MV-4-11 (cell line): ENCODE measurements around the gene TMEM134.
"Not testable (repeated sequence)": the region's sequence is repeated elsewhere in the genome, so short reads cannot be mapped to it uniquely, and the experiment has no call there.

ENCODE experiments used
- DNase-seq: peaks from one replicate; lab custom pipeline; 2025; lab: John Stamatoyannopoulos, UW

Gene TMEM134

DNA sequence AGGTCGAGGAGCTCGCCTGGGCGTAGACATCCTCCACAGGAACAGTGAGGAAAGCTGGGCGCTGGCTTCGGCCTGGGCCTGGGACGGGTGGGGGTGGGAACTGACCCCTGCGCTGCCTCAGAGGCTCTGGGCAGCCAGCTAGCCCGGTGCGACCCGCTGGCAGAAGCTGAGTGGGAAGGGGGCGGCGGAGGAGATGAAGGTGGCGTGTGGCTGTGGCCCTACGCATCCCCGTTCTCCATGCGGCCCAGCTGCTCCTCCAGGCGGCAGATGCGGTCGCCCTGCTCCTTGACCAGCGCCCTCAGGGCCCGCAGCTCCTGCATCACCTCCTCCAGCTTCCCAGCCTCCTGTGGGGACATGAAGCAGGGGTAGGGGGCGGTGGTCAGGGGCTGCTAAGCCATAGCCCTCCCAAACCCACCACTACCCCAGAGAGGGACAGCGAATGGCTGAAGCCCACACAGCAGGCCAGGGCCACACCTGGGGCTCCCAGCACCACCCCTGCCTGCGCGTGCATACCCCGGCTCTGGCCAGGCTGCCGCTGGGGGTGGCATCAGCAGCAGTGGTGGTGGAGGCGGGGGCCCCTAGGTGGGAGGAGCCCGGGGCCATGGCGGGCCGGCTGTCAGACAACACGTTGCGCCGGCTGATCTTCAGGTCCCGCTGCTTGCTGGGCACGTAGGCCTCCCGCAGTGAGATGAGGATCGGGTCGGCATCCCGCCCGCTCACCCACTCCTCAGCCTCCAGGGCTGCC is 30.7 kb downstream of the TMEM134 start:
- no peak for DNase-seq

DNA sequence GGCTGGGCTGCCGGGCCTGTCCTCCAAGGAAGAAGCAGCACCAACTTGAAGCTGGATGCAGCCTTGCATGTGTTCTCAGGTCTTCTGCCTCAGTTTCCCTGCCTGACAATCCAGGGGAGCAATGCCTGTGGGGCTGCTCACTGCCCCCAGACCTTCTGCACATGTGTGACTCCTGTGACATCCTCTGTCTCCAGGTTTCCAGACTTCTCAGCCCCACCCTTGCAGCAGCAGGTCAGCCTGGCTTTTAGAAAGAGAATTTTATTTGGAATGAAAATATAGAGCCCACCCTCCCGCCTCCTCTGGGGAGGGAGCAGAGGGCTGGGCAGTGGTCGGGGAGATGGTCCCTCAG is 31.3 kb downstream of the TMEM134 start:
- DNase-seq, result no peak

DNA sequence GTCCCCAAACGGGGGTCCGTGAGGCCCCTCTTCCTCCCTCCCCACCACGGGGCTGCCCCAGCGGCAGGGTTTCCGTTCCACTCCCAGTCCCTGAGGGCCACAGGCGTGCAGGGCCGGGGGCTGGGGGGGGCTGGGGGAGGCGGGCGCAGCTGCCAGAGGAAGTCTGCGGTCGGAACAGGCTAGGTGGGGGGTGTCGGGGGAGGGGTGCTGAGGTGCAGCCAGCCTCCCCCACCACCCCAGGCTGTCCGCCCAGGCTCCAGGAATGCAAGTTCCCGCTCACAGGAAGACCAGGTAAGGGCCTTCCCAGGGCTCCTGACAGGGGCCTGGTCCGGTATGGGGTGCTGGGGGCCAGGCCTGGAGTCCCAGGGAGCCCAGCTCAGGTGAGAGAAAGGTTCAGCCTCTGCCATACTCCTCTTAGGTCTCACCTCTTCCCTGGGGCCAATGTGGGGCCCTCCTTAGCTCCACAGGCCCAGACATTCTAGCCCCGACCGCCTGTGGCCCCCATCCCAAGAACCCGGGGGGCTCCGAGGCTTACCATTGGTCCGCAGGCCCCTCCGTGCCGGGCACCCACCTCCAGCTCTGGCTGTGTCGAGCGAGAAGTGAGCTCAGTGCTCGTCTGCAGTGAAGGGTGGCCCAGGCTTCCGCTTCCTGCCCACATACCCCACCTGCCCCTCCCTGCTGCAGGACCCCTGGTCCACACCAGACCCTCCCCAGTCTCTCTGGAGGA is 31.8 kb downstream of the TMEM134 start, which contains the start of gene PTPRCAP:
TSS of gene PTPRCAP (minus strand) at position 601 of the 727 bp plus-strand sequence. CDS start at position 538, 63 bp downstream.
- no peak for DNase-seq

DNA sequence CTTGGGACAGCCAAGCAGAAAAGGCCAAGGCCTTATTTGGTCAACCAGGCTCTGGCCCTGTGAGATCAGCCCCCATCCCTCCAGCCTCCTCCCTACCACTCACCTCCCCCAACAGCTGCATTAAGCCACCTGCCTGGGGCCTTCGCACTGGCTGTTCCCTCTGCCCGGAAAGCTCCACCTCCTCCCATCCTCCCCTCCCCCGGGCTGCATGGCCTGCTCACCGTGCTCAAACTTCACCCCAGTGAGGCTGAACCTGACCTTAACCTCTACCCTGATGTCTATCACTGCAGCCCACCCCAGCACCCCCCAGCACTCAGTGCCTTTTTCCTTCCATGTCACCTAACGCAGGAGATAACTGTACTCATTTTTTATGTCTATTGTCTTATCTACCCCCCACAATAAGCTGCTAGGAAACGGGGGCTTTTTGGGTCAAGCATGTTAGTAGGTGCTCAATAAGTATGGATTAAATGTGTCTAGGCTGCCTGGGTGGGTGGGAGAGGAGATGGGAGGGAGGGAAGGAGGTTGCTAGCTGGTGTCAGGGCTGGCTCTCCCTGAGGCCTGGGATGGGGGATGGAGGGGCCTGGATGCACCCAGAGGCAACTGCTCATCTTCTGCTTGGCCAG is 32.5 kb downstream of the TMEM134 start:
- DNase-seq, result no peak

DNA sequence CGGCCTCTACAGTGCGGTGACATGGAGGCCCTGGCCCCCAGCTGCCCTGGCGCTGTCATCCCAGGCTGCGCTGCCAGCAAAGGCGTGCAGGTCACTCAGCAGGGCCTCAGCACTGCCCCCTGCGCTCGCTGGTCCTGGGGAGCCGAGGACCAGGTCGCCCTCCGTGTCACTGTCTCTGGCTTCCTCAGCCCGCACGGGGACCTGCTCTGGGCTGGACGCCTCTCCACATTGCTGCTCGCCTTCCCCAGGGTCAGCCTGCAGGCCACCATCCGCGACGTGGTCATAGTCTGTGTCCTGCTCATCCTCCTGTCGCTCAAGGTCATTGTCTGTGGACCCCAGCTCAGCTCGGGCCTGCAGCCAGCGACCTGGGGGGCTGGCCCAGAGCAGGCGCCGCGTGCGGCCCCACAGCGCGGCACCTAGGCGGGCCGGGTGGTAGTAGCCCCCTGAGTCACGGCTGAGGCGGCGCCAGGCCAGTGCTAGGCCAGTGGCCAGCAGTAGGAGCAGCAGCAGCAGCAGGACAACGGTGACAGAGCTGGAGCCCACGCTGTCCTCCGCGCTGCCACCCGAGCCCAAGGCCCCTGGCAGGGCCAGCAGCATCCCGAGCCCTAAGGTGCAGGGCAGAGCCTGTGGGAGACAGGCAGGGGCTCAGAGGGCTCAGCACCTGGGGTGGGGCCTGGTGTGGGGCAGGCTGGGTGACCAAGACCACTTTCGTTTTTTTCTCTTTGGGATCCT is 33.2 kb downstream of the TMEM134 start:
- no peak for DNase-seq

DNA sequence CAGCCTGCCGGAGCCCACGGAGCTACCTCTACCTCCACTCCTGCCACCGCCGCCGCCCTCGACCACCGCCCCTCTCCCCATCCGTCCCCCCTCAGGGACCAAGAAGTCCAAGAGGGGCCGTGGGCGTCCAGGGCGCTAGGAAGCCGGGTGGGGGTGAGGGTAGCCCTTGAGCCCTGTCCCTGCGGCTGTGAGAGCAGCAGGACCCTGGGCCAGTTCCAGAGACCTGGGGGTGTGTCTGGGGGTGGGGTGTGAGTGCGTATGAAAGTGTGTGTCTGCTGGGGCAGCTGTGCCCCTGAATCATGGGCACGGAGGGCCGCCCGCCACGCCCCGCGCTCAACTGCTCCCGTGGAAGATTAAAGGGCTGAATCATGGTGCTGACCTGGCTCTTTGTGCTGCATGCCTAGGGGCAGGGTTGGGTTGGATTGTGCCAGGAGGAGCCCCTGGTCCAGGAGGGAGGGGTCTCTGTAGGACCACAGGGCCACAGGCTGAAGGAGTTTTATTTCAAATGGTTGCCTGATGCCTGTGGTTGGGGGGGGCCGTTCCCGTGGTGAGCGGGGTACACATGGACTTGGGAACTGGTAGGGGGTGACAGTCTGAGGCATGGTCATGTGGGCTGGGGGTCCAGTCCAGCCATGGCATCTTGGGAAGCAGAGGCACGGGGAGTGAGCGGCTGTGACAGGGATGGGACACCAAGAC is 33.9 kb downstream of the TMEM134 start:
- no peak for DNase-seq

DNA sequence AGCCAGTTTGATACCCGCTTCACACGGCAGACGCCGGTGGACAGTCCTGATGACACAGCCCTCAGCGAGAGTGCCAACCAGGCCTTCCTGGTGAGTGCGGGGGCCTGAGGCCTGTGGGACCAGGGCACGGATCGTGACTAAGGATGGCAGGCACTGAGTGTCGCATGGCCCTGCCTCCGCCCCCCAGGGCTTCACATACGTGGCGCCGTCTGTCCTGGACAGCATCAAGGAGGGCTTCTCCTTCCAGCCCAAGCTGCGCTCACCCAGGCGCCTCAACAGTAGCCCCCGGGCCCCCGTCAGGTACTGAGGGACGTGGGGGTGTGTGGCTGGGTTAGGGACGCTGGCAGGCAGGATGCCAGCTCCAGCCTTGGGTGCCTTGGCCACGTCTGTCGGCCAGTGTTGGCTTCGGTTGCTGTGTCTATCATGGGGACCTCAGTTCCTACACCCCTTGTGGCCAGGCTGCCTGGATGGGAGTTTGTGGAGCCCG is 34.6 kb downstream of the TMEM134 start:
- DNase-seq, result no peak

DNA sequence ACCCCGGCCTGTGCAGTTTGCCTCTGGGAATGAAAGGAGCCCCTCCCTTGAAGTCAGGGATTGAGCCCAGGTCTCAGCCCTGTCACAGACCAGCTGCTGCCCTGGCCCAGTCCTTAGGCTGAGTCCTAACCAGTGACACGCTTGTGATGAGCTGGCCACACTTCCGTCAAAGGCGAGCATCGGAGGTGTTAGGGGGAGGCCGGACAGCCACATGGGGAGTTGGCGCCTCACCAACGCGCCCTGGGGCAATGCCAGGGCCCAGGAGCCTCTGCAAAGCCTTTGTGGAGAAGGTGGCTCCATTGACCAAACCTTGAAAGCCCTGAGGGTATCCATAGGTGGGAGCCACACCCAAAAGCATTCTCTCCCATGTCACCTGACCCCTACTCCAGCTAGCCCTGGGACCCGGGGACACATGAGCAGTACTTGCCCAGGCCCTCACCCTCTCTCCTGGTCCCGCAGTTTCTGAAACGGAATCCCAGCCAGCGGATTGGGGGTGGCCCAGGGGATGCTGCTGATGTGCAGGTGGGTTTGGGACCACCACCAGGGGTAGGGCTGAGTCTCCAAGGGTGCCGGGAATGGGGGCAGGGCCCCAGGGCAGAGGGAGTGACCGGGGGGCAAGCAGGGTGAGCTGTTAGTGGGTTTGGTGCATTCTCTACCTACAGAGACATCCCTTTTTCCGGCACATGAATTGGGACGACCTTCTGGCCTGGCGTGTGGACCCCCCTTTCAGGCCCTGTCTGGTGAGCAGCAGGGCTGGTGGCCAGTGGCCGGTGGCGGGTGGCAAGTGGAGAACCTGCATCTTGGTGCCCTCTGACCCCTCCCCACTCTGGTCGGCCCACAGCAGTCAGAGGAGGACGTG is 35.3 kb downstream of the TMEM134 start:
- DNase-seq, result no peak

DNA sequence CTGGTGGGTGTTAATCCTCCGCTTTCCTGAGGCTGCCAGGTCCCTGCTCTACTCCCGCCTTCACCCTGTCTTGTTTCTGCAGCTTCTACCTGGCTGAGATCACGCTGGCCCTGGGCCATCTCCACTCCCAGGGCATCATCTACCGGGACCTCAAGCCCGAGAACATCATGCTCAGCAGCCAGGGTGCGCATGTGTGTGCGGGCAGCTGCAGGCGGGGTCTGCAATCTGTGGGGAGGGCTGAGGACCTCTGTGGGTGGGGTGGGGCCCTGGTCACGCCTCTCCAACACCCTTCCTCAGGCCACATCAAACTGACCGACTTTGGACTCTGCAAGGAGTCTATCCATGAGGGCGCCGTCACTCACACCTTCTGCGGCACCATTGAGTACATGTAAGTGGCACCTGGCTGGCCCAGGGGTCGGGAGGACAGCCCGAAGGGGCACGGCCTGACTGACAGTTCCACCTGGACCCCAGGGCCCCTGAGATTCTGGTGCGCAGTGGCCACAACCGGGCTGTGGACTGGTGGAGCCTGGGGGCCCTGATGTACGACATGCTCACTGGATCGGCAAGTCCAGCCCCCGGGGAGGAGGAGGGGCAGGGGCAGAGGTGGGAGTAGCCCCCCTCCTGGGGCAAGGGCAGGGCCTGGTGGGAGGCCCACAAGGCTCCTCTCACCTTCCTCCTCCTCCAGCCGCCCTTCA is 36.2 kb downstream of the TMEM134 start:
- no peak for DNase-seq

DNA sequence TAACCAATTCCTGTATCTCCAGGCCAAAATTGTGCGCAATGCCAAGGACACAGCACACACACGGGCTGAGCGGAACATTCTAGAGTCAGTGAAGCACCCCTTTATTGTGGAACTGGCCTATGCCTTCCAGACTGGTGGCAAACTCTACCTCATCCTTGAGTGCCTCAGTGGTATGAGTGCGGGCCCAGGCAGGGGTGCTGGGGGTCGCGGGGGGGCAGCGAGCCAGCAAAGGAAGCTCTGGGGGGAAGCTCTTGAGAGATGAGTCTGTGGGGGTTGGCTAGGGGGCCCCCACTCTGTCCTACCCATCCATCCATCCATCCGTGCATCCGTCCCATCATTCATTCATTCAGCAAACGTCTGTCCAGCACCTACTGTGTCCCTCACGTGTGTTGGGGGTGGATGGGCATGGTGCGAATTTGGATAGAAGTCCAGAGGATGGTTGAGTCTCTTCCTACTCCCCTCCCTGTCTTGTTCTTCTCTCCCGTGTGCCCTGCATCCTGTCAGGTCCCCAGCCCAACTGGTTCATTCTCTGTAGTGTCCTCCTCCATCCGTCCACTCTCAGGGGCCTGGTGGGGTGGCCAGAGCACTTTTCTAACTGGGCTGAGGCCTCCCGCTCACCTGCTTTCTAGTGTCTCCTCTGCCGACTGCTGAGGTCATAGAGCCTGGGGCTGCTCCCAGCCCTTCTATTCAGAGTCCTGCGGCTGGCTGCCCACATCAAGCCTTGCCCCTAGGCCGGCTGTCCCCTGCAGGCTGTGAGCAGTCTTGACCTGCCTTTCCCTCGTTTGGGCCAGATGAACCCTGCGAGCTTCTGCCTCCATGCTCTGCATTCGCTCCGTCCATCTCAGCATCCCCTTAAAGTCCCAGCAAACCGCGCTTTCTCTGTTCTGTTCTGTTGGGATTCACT is 37.5 kb downstream of the TMEM134 start:
- DNase-seq, result no peak

DNA sequence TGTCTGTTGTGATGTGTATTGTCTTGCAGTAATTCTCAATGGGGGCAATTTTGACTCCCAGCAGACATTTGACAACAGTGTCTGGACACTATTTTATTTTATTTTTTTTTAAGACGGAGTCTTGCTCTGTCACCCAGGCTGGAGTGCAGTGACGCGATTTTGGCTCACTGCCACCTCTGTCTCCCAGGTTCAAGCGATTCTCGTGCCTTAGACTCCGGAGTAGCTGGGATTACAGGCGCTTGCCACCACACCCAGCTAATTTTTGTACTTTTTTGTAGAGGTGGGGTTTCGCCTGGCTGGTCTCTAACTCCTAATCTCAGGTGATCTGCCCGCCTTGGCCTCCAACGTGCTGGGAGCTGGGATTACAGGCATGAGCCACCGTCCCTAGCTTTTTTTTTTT is 39.3 kb downstream of the TMEM134 start:
- DNase-seq, result no peak

DNA sequence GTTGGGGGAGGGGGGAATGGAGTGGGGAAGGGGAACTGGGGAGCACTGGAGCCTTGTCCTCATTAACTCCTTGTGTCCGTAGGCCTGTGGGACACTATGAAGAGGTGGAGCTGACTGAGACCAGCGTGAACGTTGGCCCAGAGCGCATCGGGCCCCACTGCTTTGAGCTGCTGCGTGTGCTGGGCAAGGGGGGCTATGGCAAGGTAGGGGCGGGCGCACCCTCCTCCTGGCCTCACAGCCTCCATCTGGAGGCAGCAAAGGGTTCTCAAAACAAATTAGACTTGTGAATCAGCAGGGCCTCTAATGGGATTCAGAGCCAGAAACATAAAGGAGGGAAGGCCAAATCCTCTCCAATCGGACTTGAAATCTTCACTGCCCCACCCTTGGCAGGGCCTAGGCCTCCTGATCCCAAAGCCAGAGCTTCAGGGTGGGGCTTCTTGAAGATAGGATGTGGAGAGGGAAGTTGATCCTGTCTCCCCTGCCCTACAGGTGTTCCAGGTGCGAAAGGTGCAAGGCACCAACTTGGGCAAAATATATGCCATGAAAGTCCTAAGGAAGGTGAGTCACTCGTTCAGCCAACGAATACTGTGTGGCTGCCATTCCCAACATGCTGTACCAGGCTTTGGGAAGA is 39.9 kb downstream of the TMEM134 start:
- no peak for DNase-seq

DNA sequence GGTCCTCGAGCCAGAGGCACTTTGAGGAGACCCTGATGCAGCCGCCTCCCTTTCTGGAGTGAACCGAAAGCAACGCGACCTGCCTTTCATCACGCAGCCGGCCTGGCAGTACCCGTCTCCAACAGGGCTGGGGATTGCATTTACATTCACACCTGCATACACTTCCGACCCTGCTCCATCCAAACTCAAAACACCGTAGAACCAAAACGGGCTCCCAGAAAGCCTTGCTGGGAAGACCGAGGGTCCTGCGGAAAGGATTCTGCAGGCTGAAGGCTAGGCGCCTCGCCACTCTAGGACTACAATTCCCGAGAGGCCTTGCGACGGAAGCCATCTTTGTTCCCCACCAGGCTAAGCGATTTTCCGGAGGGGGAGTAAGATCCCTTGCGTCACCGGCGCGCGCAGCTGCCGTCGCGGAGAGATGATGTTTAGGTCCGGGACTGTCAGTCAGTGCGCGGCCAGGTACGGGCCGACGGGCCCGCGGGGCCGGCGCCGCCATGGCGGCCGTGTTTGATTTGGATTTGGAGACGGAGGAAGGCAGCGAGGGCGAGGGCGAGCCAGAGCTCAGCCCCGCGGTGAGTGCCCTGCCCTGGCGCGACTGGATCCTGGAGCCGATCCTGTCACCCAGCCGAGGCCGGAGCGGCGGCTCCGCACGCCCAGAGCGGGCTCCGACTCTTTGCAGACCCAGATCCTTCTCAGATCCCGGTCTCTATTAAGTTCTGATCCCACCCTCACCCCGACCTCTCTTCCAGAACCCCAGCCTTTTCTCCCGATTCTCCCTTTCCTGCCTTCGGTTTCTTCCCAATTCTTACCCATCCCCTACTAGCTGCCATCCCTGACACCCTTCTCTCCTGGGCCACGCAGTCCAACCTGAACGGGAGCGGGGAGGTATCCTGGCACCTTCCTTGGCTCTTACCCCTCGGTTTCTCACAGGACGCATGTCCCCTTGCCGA is 40.7 kb downstream of the TMEM134 start, which contains the start of gene RPS6KB2:
TSS of gene RPS6KB2 (plus strand) at position 443 of the 950 bp plus-strand sequence. CDS start at position 495, 52 bp downstream.
- DNase-seq, result peak; percentile 95

DNA sequence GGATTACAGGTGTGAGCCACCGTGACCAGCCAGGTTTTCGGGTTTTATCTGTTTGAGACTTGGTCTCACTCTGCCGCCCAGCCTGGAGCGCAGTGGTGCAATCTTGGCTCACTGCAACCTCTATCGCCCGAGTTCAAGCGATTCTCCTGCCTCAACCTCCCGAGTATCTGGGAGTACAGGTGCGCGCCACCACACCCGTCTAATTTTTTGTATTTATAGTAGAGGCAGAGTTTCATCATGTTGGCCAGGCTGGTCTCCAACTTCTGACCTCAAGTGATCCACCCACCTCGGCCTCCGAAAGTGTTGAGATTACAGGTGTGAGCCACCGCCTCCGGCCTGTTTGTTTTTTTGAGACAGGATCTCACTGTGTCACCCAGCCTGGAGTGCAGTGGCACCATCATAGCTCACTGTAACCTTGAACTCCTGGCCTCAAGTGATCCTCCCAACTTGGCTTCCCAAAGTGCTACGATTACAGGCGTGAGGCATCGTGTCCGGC is 41.6 kb downstream of the TMEM134 start:
- not testable (repeated sequence) for DNase-seq

DNA sequence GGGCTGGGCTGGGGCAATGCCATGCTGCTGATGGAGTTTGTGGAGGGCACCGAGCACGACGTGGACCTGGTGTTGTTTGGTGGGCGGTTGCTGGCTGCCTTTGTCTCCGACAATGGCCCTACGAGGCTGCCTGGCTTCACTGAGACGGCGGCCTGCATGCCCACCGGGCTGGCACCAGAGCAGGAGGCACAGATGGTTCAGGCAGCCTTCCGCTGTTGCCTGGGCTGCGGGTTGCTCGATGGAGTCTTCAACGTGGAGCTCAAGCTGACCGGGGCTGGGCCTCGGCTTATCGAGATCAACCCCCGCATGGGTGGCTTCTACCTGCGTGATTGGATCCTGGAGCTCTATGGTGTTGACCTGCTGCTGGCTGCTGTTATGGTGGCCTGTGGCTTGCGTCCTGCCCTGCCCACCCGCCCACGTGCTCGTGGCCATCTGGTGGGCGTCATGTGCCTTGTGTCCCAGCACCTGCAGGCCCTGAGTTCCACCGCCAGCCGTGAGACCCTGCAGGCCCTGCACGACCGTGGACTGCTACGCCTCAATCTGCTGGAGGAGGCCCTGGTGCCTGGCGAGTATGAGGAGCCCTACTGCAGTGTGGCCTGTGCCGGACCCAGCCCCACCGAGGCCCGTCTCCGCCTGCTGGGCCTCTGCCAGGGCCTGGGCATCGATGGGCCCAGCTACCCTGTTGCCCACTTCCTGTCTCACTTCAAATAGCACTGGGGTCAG is 45.0 kb downstream of the TMEM134 start:
- DNase-seq, result no peak

DNA sequence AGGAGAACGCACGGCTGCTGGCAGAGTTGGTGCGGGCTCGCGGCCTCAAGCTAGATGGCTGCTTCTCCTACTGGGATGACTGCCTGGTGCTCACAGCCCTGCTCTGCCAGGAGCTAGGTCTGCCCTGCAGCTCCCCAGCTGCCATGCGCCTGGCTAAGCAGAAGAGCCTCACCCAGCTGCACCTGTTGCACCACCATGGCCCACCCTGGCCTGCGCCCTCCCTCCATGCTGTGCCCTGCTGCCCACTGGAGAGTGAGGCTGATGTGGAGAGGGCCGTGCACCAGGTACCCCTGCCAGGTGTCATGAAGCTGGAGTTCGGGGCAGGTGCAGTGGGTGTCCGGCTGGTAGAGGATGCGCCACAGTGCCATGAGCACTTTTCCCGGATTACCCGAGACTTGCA is 45.6 kb downstream of the TMEM134 start:
- DNase-seq, result no peak
